ENCODE data around the gene FREY1. TPM values are rescaled to one million over a fixed set of nuclear protein-coding genes. Genes with fewer than 3 reads are reported as not detected.
A peak's percentile ranks its signal among the peaks of the same experiment; 100 is the strongest.

FREY1 gene
- total and polyA plus RNA-seq, 2 donors (not counting 1 experiment from before 2014, with no cell fraction given): 0.82 to 6.6 TPM

GRCh38 chr11:45925550-45925949 lies 18.5 kb upstream of the FREY1 start:
- peak overlapping the region; percentile 94 for H3K27ac Mint-ChIP-seq

More at GRCh38 chr11:45925550-45925949, 18.5 kb upstream of the FREY1 start:
- peaks cover 65 to 84% of the 10 kb centered on the region in 2 donors for H3K4me1 ChIP-seq (ENCODE audit: control insufficient read depth in 2 of 2, insufficient read depth in 2 of 2, low read length in 2 of 2)
- ChIA-PET CTCF (interaction anchor here (2.4 to 9.6 kb wide), 2 partner anchors 9 to 81 kb away, joined by 7 to 98 read pairs; no protein-coding TSS in a partner anchor), POLR2A (interaction anchor here (2.4 to 9.1 kb wide), 2 partner anchors 7 to 9 kb away, joined by 10 to 162 read pairs; partner anchors contain the start of gene PEX16)
- Mint-ChIP-seq H3K9me3 (ENCODE audit: insufficient read depth) (no peaks in the 10 kb centered on the region), H3K4me1 (peaks cover 77% of the 10 kb centered on the region), H3K27me3 (no peaks in the 10 kb centered on the region), H3K4me3 (no peak overlapping the region)
- H3K4me3 ChIP-seq (ENCODE audit: control extremely low read depth in 1 of 5, extremely low read depth in 1 of 5, insufficient read depth in 1 of 5, low read depth in 2 of 5, low read length in 4 of 5): no peak overlapping the region
- ATAC-seq (ENCODE audit: low read depth) (no peak), DNase-seq (no peak)
- TF ChIP-seq CTCF (IDR thresholded peaks at IDR 0.05) (no peak), EZH2 (IDR thresholded peaks at IDR 0.05; ENCODE audit: borderline replicate concordance, insufficient read depth, low read depth, low read length, poor library complexity, severe bottlenecking) (no peak)
- peaks cover 0 to 43% of the 10 kb centered on the region in 2 experiments for H3K36me3 ChIP-seq (replicated peaks in 1 of 2; ENCODE audit: control extremely low read depth in 1 of 2, control insufficient read depth in 1 of 2, extremely low read depth in 1 of 2, insufficient read depth in 2 of 2, low read length in 1 of 2)
- H3K27me3 ChIP-seq (replicated peaks in 1 of 4; ENCODE audit: control extremely low read depth in 1 of 4, control insufficient read depth in 3 of 4, insufficient read depth in 4 of 4, low read length in 3 of 4): no peaks in the 10 kb centered on the region
- no peaks in the 10 kb centered on the region for H3K9me3 ChIP-seq (ENCODE audit: control extremely low read depth in 1 of 3, control insufficient read depth in 2 of 3, insufficient read depth in 1 of 3, low read length in 2 of 3)
- H2AFZ ChIP-seq (ENCODE audit: insufficient read depth, low read depth, low read length, poor library complexity, severe bottlenecking): no peak overlapping the region
- peaks cover 33% of the 10 kb centered on the region for H4K20me1 ChIP-seq (ENCODE audit: control insufficient read depth, insufficient read depth, low read length, poor library complexity, severe bottlenecking)
- peaks cover 91% of the 10 kb centered on the region for H3K79me2 ChIP-seq (ENCODE audit: control insufficient read depth, insufficient read depth, low read length)
- intact Hi-C loops (cut with micrococcal nuclease): no loop called here
- H3K4me2 ChIP-seq (replicated peaks; ENCODE audit: low read depth, low read length, poor library complexity, severe bottlenecking): no peak overlapping the region
- no CpG with 5 or more reads among the region's 3 CpGs for WGBS (ENCODE audit: insufficient coverage)
- peak overlapping the region in 1 of 2 donors; percentile 92 for H3K27ac ChIP-seq (ENCODE audit: low read length in 2 of 2)
- H3K9ac ChIP-seq (ENCODE audit: low read length): no peak overlapping the region

Data from B cell (primary cell).